IPS-18c (cell line): ENCODE measurements around the gene B4GALT7.
"Not testable (repeated sequence)": the region's sequence is repeated elsewhere in the genome, so short reads cannot be mapped to it uniquely, and the experiment has no call there.

Source experiments
- H3K4me3 ChIP-seq: 2 replicates; pipeline ENCODE4 v1.7.0; 2013; ENCODE audit warnings: low read depth, mild to moderate bottlenecking, low read length, moderate library complexity; ENCODE audit not compliant: insufficient read depth
- H3K9me3 ChIP-seq: one replicate; pipeline ENCODE4 v1.6.1; 2013; ENCODE audit warnings: mild to moderate bottlenecking, low read length, moderate library complexity; ENCODE audit not compliant: control insufficient read depth, insufficient read depth

B4GALT7 gene

DNA sequence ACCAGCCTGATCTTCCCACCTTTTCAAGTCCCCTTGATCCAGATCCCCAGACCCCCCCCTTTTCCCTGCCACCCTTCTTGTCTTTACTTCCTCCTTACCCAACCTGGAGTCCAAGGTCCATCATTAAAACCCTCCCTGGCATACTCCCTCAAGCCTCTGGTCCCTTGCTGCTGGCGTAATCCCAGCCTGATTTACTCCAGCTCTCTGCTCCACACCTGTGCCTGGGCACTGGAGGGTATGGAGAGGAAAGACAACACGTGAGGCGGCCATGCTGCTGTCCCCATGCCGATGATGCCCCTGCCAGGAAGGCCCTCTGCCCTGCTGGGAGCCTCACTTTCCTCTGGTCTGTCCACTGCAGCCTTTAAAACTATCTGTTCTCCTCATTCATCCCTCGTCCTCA lies 5.1 kb downstream of the B4GALT7 start:
- no peaks in the 10 kb centered on the region for H3K9me3 ChIP-seq
- no peak overlapping the region for H3K4me3 ChIP-seq

- H3K9me3 ChIP-seq, result no peaks in the 10 kb centered on the region
These were observed 5.7 kb downstream of the B4GALT7 start for GRCh38 chr5:177605667-177606066.

DNA sequence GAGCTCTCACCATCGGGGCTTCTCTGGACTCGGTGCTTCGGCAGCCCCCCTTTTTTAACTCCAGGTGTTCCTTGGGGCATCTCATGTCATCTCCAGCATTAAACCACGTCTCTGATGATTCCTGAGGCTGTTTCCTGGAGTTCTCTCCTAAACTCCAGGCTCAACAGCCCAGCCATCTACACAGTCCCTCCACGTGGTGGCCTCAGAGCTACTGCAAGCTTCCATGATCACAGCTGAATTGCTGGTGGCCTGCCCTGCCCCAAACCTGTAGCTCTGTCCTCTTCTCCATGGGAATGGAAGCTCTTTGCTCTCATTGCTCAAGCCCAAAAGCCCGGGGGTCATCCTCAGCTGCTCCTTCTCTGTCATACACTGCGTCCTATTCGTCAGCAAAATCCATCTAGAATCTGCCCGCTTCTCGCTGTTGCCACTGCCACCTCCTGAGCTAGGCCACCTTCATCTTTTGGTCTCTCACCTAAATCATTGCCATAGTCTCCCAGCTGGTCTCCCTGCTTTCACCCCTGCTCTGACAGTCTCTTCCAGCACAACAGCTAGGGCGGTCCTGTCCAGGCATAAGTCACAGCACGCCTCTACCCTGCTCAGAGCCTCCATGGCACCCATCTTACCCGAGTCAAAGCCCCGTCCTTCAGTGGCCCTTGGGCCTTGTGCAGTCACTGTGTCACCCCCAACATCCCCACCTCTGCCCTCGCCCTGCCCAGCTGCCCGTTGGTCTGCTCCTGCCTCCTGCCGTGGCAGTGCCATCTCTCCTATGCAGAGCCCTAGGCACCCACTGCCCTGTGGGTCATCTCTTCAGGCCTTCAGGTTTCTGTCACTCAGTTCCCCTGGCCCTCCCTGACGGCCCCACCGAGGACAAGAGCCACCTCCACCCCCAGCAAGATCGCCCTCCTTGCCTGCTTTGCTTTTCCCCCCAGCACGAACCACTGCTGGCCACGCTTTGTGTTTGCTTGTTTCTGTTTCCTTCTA lies 6.4 kb downstream of the B4GALT7 start:
- Histone ChIP-seq H3K4me3 (no peak overlapping the region; the same call in 1 of the 2 replicates), H3K9me3 (no peaks in the 10 kb centered on the region)

More at GRCh38 chr5:177605667-177606066, 5.7 kb downstream of the B4GALT7 start:
- no peak overlapping the region for H3K4me3 ChIP-seq

GRCh38 chr5:177607115-177607451 lies 7.2 kb downstream of the B4GALT7 start:
- H3K4me3 ChIP-seq, result no peak overlapping the region
- H3K9me3 ChIP-seq, result no peaks in the 10 kb centered on the region

GRCh38 chr5:177607452-177608192 lies 7.7 kb downstream of the B4GALT7 start:
- Histone ChIP-seq H3K4me3 (no peak overlapping the region), H3K9me3 (no peaks in the 10 kb centered on the region)

GRCh38 chr5:177608243-177609075 lies 8.5 kb downstream of the B4GALT7 start:
- no peak overlapping the region for H3K4me3 ChIP-seq
- H3K9me3 ChIP-seq, result no peaks in the 10 kb centered on the region

GRCh38 chr5:177609076-177610059 lies 9.4 kb downstream of the B4GALT7 start:
- Histone ChIP-seq H3K9me3 (no peaks in the 10 kb centered on the region), H3K4me3 (no peak overlapping the region)

GRCh38 chr5:177610131-177610769 lies 10.3 kb downstream of the B4GALT7 start:
- H3K4me3 ChIP-seq, result no peak overlapping the region
- no peaks in the 10 kb centered on the region for H3K9me3 ChIP-seq

DNA sequence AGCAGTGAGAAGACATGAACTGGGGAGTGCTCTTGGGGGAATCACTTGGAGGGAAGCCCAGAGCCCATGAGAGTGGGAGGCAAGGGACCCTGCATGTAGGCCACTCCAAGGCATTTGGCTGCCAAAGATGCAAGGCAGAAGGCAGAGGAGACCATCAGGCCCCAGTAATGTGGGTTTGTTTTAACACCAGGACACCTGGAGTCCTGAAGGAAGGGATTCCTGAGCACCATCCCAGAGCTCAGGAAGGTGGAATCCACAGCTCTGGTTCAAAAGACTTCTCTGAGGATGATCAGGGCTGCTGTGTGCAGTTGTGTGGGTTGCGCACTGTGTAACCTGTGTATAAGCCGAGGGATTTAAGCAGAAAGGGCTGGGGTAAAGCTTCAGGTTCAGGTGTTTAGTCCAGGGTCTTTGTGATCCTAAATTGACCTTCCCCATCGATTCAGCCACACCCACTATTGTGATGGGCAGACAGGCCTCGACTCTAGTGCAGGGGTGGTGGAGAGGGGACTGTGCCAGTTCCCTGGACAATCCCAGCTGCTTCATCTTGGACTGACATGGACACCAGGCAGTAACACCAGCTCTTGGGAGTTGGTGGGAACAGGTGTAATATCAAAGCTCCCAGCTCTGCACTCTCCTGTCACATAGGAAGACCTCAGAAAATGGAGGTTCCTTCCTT lies 11.0 kb downstream of the B4GALT7 start:
- H3K9me3 ChIP-seq, result no peaks in the 10 kb centered on the region
- no peak overlapping the region for H3K4me3 ChIP-seq

GRCh38 chr5:177611446-177612214 lies 11.7 kb downstream of the B4GALT7 start:
- no peaks in the 10 kb centered on the region for H3K9me3 ChIP-seq
- no peak overlapping the region for H3K4me3 ChIP-seq

DNA sequence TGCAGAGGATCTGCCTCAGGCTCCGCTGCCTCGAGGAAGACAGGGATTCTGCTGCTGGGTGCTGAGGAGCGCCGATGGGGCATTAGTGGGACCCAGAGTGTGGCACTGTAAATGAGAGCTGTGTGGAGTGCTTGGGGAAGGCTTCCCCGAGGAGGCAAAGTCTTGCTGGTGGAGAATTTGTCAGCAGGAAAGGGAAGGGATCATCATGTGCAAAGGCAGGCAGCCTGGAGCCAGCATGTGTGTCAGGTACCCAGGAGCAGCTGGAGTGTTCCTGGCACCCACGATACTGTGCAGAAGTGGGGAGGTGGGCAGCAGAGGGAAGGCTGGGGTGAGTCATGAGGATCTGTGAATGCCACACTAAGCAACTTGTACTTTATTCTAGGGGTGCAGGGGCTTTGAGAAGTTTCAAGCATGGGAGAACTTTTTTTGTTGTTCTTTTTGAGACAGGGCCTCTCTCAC lies 12.3 kb downstream of the B4GALT7 start:
- Histone ChIP-seq H3K4me3 (no peak overlapping the region), H3K9me3 (no peaks in the 10 kb centered on the region)

DNA sequence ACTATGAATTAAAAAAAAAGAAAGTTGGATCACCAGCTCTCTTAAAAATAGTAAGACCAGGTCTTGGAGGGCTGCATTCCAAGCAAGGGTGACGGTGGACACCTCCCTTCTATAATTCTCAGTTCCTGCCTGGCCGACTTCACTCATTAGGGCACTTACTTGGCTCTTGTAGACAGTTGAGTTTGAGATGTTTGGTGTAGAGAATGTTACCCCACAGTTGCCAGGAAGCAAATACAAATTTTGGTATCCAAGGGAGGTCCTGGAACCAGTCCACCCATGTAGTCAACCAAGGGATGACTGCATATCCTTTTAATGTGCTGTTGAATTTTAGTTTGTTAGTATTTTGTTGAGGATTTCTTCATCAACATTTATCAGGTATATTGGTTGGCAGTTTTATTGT lies 20.6 kb downstream of the B4GALT7 start:
- no peak overlapping the region for H3K4me3 ChIP-seq
- H3K9me3 ChIP-seq, result no peaks in the 10 kb centered on the region

DNA sequence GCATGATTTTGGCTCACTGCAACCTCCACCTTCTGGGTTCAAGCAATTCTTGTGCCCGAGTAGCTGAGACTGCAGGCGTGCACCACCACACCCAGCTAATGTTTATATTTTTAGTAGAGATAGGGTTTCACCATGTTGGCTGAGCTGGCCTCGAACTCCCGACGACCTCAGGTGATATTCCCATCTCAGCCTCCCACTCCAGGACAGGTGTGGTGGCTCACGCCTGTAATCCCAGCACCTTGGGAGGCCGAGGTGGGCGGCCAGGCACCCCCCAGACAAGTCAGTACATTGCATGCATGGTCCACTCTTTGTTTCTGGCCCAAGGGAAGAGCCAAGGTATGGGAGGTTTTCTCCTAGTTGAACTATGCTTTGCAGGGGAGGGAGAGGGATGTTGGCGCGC lies 24.2 kb downstream of the B4GALT7 start:
- H3K9me3 ChIP-seq, H3K4me3 ChIP-seq: not testable (repeated sequence)

DNA sequence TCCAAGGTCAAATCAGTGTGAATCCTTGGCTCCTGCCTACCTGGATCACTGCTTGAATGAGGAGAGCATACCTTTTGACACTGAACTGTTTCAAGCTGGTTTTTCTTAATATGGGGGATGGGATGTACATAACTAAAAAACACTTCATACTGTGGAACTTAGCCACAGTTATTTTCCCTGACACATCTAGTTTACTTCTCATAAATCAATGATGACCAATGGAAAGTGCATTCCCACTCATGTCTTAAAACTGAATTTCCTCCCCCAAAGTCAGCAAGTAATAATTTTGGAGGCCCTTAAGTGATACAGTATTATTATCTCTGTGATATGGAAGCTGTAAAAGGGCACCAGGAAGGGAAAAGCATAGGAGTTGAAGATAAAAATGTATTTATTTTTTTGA lies 30.3 kb downstream of the B4GALT7 start:
- H3K4me3 ChIP-seq, result not testable (repeated sequence)

GRCh38 chr5:177634912-177635311 lies 35.0 kb downstream of the B4GALT7 start:
- H3K9me3 ChIP-seq, H3K4me3 ChIP-seq: not testable (repeated sequence)

More for the DNA sequence above, 30.3 kb downstream of the B4GALT7 start:
- H3K9me3 ChIP-seq, result not testable (repeated sequence)
